NT2/D1 (cell line): ENCODE measurements around the gene NEK10.
"Not testable (repeated sequence)": the region's sequence is repeated elsewhere in the genome, so short reads cannot be mapped to it uniquely, and the experiment has no call there.

Experiments
- DNase-seq: peaks from one replicate; pipeline ENCODE4 v3.0.0-alpha.2; 2011; ENCODE audit warnings: low read depth, low spot score
- H3K27me3 ChIP-seq: 2 replicates; pipeline ENCODE4 v1.6.0; 2011; ENCODE audit warnings: mild to moderate bottlenecking; ENCODE audit not compliant: insufficient read length, insufficient read depth
- H3K36me3 ChIP-seq: 2 replicates; pipeline ENCODE4 v1.6.1; 2011; ENCODE audit warnings: mild to moderate bottlenecking, low read length, mixed read lengths; ENCODE audit not compliant: insufficient read depth, insufficient read length
- H3K4me1 ChIP-seq: 2 replicates; pipeline ENCODE4 v1.5.1; 2011; ENCODE audit not compliant: insufficient read depth, insufficient read length
- H3K4me3 ChIP-seq: 2 replicates; pipeline ENCODE4 v1.5.1; 2011; ENCODE audit warnings: low read depth; ENCODE audit not compliant: insufficient read length
- H3K9ac ChIP-seq: 2 replicates; pipeline ENCODE4 v1.6.0; 2011; ENCODE audit warnings: low read depth; ENCODE audit not compliant: insufficient read length
- H3K9me3 ChIP-seq: 2 replicates; pipeline ENCODE4 v1.5.1; 2011; ENCODE audit warnings: mild to moderate bottlenecking, low read length; ENCODE audit not compliant: insufficient read depth
- SUZ12 ChIP-seq: IDR thresholded peaks from 2 replicates; pipeline ENCODE4 v1.6.1; 2011; ENCODE audit not compliant: insufficient read length, insufficient read depth; ENCODE audit errors: extremely low read depth
- YY1 ChIP-seq: IDR thresholded peaks from 2 replicates; pipeline ENCODE4 v1.6.1; 2011; ENCODE audit not compliant: insufficient read length, insufficient read depth
- ZNF274 ChIP-seq: IDR thresholded peaks from 2 replicates; pipeline ENCODE4 v1.6.1; 2011; ENCODE audit warnings: mild to moderate bottlenecking, low read depth, low read length

Gene NEK10

DNA sequence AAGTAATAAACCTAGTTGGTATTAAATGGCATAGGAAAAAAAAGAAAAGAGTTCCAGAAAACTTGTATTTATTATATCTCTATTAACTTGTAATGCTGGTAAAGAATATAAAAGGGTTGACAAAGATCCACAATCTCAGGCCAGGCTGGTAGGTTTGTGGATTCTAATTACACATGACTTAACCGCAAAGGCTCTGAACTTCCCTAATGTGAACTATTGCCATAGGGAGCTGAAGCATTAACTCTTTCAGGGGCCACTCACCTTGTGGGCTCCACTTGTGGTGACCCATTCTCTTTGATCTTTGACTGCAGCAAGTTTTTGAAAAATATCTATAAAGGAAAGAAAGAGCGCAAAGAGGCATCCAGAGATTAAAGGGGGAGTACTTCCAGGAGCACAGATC is 58.5 kb downstream of the NEK10 start:
- H3K9ac ChIP-seq: no peak overlapping the region
- DNase-seq: no peak
- no peaks in the 10 kb centered on the region for H3K36me3 ChIP-seq
- TF ChIP-seq SUZ12: no peak
- TF ChIP-seq YY1: no peak
- no peak for TF ChIP-seq ZNF274
- no peaks in the 10 kb centered on the region for H3K4me1 ChIP-seq
- peaks cover 16% of the 10 kb centered on the region for H3K9me3 ChIP-seq
- no peak overlapping the region for H3K4me3 ChIP-seq
- H3K27me3 ChIP-seq: no peaks in the 10 kb centered on the region

GRCh38 chr3:27307566-27307965 is 61.6 kb downstream of the NEK10 start:
- TF ChIP-seq ZNF274 (no peak), SUZ12 (no peak), YY1 (no peak)

GRCh38 chr3:27302891-27303290 is 66.3 kb downstream of the NEK10 start:
- no peak for DNase-seq
- Histone ChIP-seq H3K9me3 (peaks cover 23% of the 10 kb centered on the region; the same call in 1 of the 2 replicates), H3K9ac (no peak overlapping the region), H3K4me1 (no peaks in the 10 kb centered on the region), H3K27me3 (no peaks in the 10 kb centered on the region), H3K4me3 (no peak overlapping the region), H3K36me3 (no peaks in the 10 kb centered on the region)
- no peak for TF ChIP-seq SUZ12
- no peak for TF ChIP-seq YY1
- TF ChIP-seq ZNF274: no peak

More at GRCh38 chr3:27307566-27307965, 61.6 kb downstream of the NEK10 start:
- no peaks in the 10 kb centered on the region for H3K36me3 ChIP-seq
- no peak overlapping the region for H3K9ac ChIP-seq
- no peaks in the 10 kb centered on the region for H3K4me1 ChIP-seq
- DNase-seq: no peak
- H3K9me3 ChIP-seq: peaks cover 16% of the 10 kb centered on the region
- no peak overlapping the region for H3K4me3 ChIP-seq
- H3K27me3 ChIP-seq: no peaks in the 10 kb centered on the region

DNA sequence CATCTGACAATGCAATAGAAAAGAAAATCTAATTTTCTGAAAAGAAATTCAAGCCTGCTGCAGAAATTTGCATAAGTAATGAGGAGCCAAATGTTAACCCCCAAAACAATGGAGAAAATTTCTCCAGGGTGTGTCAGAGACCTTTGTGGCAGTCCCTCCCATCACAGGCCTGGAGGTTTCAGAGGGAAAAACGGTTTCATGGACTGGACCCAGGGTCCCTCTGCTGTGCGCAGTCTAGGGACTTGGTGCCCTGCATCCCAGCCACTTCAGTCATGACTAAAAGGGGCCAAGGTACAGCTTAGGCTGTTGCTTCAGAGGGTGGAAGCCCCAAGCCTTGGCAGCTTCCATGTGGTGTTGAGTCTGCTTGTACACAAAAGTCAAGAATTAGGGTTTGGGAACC is 70.2 kb downstream of the NEK10 start:
- not testable (repeated sequence) for H3K4me3 ChIP-seq, H3K9ac ChIP-seq, DNase-seq, H3K36me3 ChIP-seq, H3K27me3 ChIP-seq, H3K4me1 ChIP-seq
- H3K9me3 ChIP-seq: peaks cover 23% of the 10 kb centered on the region; the same call in 1 of the 2 replicates

DNA sequence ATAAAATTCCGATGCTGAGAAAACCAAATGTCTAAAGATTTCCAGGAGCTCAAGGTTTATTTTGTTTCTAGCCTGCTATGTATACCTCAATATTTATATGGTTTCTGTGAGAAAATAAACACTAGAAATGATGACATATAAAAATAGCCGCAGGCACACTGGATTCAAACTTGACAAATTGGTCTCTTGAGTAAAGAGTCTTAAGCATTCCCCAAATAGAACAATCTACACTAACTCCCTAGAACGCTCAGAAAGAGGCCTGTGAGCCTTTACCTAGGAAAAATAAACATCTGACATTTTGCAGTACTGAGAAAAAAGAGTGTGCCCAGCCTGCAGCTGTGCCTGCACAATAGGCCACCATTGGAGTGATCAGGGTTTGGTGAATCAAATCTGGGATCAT is 75.2 kb downstream of the NEK10 start:
- no peaks in the 10 kb centered on the region for H3K27me3 ChIP-seq
- no peak overlapping the region for H3K4me3 ChIP-seq
- TF ChIP-seq ZNF274 (no peak), SUZ12 (no peak), YY1 (no peak)
- no peaks in the 10 kb centered on the region for H3K36me3 ChIP-seq
- H3K4me1 ChIP-seq: no peaks in the 10 kb centered on the region
- no peak overlapping the region for H3K9ac ChIP-seq
- no peak for DNase-seq
- H3K9me3 ChIP-seq: 0 out of 2 replicates have a peak, but pooled peaks cover 2% of the 10 kb centered on the region

DNA sequence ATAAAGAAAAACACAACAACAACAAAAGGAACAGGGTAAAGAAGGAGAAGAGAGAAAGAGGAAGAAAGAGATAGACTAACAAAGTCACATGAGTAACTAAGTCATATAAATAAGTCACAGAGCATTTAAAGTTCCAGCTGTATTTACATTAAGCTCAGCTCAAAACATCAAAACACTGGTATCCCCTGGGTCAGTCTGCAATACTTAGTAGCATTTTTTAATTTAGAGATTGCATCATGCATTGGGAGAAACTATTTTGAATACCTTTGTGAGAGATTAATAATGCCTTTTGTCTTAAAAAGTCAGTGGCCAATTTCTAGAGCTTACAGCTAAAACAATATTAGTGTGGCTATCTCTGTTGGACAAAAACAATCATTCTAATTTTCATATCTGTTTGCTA is 78.4 kb downstream of the NEK10 start:
- H3K9me3 ChIP-seq: no peaks in the 10 kb centered on the region
- DNase-seq: no peak
- no peak overlapping the region for H3K9ac ChIP-seq
- no peaks in the 10 kb centered on the region for H3K4me1 ChIP-seq
- no peak overlapping the region for H3K4me3 ChIP-seq
- H3K27me3 ChIP-seq: no peaks in the 10 kb centered on the region
- TF ChIP-seq ZNF274 (no peak), SUZ12 (no peak), YY1 (no peak)
- H3K36me3 ChIP-seq: no peaks in the 10 kb centered on the region

DNA sequence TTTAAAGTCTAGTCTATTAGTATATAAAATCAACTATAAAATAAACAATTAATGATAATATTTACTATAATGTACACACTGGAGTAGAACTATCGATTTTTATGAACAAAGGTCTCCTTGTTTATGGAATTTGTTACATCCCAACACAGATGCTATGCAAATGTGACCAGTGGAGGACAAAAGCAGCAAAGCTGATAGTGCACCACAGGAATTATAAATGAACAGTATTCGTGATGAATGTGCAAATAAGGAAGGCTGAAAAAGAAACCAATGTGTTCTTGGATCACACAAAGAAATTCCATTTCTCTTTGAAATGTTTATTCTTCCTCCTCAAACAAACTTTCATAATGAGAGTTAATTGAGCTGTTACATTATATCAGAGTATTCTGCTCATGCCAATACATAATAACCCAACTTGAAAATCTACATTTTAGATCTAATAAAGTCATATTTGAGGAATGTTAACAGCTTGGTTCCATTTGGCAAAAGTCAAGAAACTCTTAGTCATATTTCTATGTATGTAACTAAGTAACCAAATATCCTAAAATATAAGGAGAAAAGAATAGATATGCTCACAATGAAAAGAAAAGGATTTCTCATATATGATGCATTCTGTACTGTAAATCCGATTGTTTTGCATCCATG is 79.3 kb downstream of the NEK10 start:
- Histone ChIP-seq H3K4me3 (no peak overlapping the region), H3K4me1 (no peaks in the 10 kb centered on the region), H3K9me3 (no peaks in the 10 kb centered on the region), H3K27me3 (no peaks in the 10 kb centered on the region), H3K9ac (no peak overlapping the region), H3K36me3 (no peaks in the 10 kb centered on the region)
- TF ChIP-seq SUZ12: no peak
- no peak for TF ChIP-seq YY1
- DNase-seq: no peak

DNA sequence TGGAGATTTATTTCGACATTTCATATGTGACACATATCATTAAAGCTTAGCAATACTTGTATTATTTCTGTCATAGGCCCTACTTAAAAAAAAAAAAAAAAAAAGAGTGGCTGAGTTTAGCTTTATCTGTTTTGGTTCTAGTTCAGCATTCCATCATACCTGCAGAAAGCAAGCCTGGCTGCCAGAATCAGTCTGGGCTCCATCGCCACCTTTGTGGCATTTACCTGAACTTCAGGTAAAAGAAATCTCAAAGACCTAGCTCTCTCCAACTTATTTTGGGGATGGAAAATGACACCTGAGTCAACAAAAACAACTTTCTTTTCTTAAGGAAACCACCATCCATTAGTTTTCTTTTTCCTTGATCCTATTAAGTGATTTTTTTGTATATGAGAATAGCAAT is 82.1 kb downstream of the NEK10 start:
- Histone ChIP-seq H3K36me3 (no peaks in the 10 kb centered on the region), H3K9me3 (no peaks in the 10 kb centered on the region), H3K9ac (no peak overlapping the region), H3K4me1 (no peaks in the 10 kb centered on the region), H3K4me3 (no peak overlapping the region), H3K27me3 (no peaks in the 10 kb centered on the region)
- no peak for DNase-seq
- TF ChIP-seq YY1: no peak
- TF ChIP-seq SUZ12: no peak
- TF ChIP-seq ZNF274: no peak

DNA sequence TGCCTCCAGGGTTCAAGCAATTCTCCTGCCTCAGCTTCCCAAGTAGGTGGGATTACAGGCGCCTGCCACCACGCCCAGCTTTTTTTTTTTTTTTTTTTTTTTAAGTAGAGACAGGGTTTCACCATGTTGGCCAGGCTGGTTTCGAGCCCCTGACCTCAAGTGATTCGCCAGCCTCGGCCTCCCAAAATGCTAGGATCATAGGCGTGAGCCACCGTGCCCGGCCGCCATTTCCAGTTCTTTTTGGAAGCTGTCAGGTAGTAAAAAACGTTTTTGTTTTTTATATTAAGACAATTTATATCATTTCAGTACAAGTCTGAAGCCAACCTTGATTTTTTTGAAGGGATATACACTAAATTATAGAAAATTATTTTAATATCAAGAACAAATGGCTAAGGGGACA is 82.7 kb downstream of the NEK10 start:
- not testable (repeated sequence) for H3K27me3 ChIP-seq, H3K4me3 ChIP-seq, DNase-seq, H3K36me3 ChIP-seq, H3K9ac ChIP-seq, H3K9me3 ChIP-seq, H3K4me1 ChIP-seq
